ENCODE measurements around the gene HACE1.
"Not testable (repeated sequence)": the region's sequence is repeated elsewhere in the genome, so short reads cannot be mapped to it uniquely, and the experiment has no call there.

HACE1 gene

DNA sequence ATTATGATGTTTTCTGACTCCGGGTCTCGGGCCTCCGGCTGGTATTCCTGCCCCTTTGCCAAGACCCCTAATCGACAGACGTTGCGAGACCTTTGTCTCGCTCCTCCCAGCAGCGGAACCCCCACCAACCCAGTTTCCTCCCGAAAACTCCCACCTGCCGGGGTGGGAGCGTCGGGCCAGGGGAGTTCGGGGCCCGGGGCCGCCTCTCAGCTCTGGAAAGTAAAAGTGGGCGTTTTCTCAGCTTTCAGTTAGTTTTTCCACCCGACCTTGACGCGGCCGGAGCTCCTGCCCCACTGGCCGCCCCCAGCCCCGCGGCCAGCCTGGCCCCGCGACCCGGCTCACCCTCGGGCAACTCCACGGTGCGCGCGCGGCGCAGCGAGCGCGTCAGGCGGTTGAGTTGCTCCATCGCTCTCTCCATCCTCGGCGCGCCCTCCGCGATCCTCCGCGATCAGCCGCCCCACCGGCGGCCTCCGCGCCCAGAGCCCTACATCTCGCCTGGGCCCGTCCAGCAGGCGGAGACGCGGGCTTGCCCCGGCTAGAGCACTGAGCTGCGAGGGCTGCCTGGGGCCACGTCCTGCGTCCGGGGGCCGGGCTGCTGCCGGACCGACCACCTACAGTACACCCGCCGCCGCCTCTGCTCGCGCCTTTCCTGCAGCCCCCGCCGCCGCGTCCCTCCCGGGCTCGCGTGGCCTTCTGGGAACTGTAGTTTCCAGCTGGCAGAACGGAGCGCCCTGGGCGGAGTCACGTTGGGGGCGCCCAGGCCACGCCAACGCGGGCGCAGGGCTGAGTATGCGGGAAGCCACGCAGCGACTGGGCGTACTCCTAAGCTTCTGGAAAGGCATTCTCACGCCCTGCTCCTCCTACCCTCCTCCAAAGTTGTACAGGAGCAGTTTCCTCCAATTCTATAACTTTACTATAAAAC, at the start of gene HACE1:
Gene HACE1, minus strand, starts transcription at position 695 of the 922 bp plus-strand sequence. Its CDS starts 277 bp downstream, at position 418.
- intact Hi-C loops (cut with DNase I), result no loop called here
- DNase-seq, result peak; percentile 82 to 97 (median 94)

GRCh38 chr6:104908888-104909525, 49.3 kb upstream of the HACE1 start:
- DNase-seq, result no peak
- intact Hi-C loops (cut with DNase I), result no loop called here

DNA sequence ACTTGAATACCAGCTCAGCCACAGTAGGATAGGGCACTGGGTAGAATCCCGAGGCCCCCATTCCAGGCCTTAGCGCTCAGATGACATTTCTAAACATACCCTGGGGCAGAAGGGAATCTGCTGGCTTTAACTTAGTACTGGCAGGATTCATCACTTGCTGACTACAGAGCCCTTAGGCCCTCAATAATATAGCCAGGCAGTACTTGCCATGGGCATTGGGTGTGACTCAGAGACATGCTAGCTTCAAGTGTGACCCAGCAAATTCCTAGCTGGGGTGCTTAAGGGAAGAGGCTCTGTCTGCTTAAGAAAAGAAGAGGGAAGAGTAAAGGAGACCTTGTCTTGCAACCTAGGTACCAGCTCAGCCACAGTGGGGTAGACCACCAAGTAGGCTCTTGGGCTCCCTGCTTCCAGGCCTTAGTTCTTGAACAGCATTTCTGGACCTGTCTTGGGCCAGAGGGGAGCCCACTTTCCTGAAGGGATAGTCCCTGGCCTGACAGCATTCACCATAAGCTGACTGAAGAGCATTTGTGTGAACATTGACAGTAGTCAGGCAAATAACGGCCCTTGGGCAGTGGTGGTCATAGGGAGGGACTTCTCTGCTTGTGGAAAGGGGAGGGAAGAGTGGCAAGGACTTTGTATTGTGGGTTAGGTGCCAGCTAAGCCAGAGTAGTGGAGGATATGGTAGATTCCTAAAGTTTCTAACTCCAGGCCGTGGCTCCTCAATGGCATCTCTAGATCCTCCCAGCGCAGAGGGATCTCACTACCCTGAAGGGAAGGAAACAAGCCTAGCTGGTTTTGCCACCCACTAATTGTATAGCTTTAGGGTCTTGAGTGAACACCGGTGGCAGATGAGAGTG, 48.5 kb upstream of the HACE1 start:
- intact Hi-C loops (cut with DNase I), result no loop called here
- no peak for DNase-seq

DNA sequence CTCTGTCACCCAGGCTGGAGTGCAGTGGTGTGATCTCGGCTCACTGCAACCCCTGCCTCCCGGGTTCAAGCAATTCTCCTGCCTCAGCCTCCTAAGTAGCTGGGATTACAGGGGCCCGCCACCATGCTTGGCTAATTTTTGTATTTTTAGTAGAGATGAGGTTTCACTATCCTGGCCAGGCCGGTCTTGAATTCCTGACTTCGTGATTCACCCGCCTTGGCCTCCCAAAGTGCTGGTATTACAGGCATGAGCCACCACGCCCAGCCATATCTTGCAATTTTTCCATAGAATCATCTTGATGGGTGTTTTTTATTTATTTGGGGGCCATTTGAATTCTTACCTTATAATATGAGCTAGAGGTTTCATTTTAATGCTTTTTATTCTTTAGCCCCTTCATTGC, 39.2 kb upstream of the HACE1 start:
- DNase-seq; intact Hi-C loops (cut with DNase I): not testable (repeated sequence)

DNA sequence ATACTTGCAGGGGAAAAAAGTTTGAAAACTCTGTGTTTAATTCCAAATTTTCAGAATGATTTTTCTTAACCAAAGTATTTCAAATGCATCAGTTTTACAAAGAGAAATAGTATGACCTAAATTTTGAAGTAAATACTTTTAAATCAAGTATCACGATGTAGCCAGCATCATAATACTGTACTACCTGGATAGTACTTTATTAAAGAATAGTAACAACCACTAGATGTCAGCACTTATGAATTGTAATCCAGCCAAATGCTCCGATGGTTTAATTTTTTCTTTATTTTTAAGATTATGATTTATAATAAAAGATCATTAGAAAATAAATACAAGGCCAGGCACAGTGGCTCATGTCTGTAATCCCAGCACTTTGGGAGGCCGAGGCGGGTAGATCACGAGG, 37.2 kb upstream of the HACE1 start:
- intact Hi-C loops (cut with DNase I), result no loop called here
- no peak for DNase-seq

GRCh38 chr6:104888066-104888465, 28.3 kb upstream of the HACE1 start:
- intact Hi-C loops (cut with DNase I), result no loop called here
- no peak for DNase-seq

GRCh38 chr6:104887350-104887749, 27.6 kb upstream of the HACE1 start:
- intact Hi-C loops (cut with DNase I), result no loop called here
- DNase-seq, result no peak

- intact Hi-C loops (cut with DNase I), result no loop called here
- DNase-seq, result peak in 5 of 42 donors; percentile 2 to 16 (median 6)
Observed at GRCh38 chr6:104885518-104886043, 25.9 kb upstream of the HACE1 start.

DNA sequence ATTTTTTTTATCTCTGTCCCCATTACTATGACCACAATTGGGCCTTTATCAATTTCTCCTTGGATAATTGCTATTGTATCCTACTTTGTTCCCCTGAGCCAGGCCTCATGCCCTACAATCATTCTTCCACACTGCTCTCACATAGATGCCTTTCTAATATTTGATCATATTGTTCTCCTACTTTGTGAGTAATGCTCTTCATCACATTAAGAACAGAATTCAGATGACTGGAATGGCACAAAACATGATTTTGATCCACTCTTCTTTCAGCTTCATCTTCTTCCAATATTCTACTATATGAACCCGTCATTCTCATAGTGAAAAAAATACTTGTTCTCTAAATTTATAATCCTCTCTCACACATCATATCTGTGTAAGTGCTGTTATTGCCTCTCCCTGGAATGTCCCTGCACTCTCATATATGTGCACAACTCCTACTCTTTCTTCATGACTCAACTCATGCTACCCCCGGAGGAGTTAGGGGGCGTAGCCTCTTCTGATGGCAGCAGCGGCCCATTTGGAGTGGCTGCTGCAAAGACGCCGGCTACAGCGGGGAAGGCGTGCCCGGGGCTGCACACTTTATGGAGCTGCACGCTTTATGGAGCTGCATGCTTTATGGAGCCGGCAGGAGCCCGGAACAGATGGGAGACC, 25.3 kb upstream of the HACE1 start:
- DNase-seq, result peak in 41 of 42 donors; percentile 11 to 84 (median 50)
- intact Hi-C loops (cut with DNase I), result no loop called here

GRCh38 chr6:104881964-104882668, 22.4 kb upstream of the HACE1 start:
- intact Hi-C loops (cut with DNase I), result no loop called here
- peak in 6 of 42 donors; percentile 2 to 40 (median 28) for DNase-seq

- intact Hi-C loops (cut with DNase I), result no loop called here
- DNase-seq, result no peak
Observed at GRCh38 chr6:104862456-104862855, 2.7 kb upstream of the HACE1 start.

DNA sequence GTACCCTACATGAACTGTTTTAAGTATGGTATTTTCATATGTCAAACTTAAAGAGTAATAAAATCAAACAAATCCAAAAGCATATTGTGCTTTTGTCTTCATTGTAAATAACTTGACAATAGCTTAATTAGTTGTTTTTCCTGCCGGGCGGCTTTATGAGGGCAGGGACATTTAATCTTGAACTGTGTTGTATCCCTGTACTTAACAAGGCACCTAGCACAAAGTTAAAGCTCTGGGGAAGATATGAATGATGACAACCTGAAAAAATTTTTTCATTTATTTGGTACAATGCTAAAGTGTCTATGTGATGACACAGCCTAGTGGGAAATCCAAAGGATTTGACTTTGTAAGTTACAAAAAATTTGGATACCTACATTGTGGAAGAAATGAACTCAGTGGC, 502 bp upstream of the HACE1 start:
- no peak for DNase-seq
- intact Hi-C loops (cut with DNase I), result no loop called here

- intact Hi-C loops (cut with DNase I), result no loop called here
- no peak for DNase-seq
Observed at GRCh38 chr6:104858642-104859041, 1.1 kb downstream of the HACE1 start.

GRCh38 chr6:104855507-104855906, 4.2 kb downstream of the HACE1 start:
- intact Hi-C loops (cut with DNase I), result no loop called here
- DNase-seq, result peak in 2 of 42 donors; percentile 12 to 17

GRCh38 chr6:104847721-104848120, 12.0 kb downstream of the HACE1 start:
- intact Hi-C loops (cut with DNase I), result not testable (repeated sequence)

DNA sequence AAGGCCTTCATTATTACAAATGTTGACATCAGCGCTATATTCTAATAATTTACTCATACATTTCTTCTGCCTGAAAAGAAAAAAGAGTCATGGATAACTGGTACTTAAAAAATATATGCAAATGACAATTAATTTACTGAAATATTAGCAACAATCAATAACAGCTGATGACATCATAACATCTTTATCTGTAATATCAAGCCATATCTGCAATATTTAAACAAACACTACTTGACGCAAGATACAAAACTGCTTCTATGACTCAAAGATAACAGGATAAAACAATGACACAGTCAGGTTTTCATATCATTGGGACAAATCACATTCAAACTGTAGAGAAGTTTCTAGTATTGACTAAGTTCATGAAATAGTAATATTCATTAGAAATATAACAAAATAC, 16.5 kb downstream of the HACE1 start:
- intact Hi-C loops (cut with DNase I), result no loop called here
- no peak for DNase-seq

More at GRCh38 chr6:104847721-104848120, 12.0 kb downstream of the HACE1 start:
- DNase-seq, result not testable (repeated sequence)

DNA sequence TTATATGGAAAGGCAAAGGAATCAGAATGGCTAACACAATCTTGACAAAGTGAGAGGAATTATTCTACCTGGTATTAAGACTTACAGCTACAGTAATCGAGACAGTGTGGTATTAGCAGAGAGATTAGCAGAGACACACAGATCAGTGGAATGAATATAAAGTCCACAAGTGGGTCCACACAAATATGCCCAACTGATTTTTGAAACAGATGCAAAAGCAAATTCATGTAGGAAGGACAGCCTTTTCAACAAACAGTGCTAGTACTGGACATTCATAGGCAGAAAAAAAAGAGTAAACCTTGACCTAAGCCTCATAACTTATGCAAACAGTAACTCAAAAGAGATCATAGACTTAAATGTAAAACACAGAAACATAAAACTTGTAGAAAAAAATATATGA, 22.6 kb downstream of the HACE1 start:
- intact Hi-C loops (cut with DNase I), result no loop called here

GRCh38 chr6:104836479-104837020, 23.2 kb downstream of the HACE1 start:
- intact Hi-C loops (cut with DNase I); DNase-seq: not testable (repeated sequence)

More for the DNA sequence above, 22.6 kb downstream of the HACE1 start:
- no peak for DNase-seq
